ENCODE measurements around the gene NPRL2. TPM values are rescaled to one million over a fixed set of nuclear protein-coding genes. Genes with fewer than 3 reads are reported as not detected.

NPRL2 gene
- total RNA-seq, 2 donors from 2014 or later, result 27.0 to 30.9 TPM

DNA sequence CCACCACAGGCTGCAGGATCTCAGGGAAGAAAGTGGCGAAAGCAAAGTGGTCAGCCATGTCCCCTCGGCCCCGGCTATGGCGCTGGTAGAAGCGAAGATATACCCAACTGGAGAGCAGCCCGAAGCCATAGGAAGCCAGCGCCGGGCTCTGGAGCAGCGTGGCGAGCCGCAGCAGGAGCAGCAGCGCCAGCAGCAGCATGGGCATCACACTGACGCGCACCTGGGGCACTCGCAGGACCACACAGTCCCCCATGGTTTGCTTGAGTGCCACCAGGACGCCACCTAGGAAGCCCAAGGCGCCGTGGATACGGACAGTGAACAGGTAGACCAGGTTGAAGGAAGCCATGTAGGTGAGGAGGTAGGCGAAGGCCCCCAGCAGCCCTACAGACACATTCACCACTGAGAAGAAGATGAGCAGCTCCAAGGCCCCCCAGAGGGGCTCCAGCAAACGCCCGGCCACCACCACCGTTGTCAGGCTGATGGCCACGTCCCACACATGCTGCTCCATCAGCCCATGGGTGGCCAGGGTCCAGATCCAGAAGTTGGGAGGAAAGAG lies 7.9 kb upstream of the NPRL2 start:
- DNase-seq (no peak), ATAC-seq (no peak)
- 23 to 28% methylated on average over 16 to 24 of the region's 24 CpGs for WGBS, 2 donors
- peak overlapping the region; percentile 60 to 88 (median 83) for H3K27ac ChIP-seq
- H3K36me3 ChIP-seq (replicated peaks in 1 of 2; ENCODE audit: insufficient read depth in 1 of 2, low read depth in 2 of 2), result peaks cover 12 to 13% of the 10 kb centered on the region in 2 donors
- H3K9me3 ChIP-seq, result no peaks in the 10 kb centered on the region
- TF ChIP-seq CTCF (IDR thresholded peaks at IDR 0.05), result no peak
- no peak for TF ChIP-seq POLR2A (IDR thresholded peaks at IDR 0.05)
- peaks cover 36% of the 10 kb centered on the region for H3K4me1 ChIP-seq
- intact Hi-C loops (cut with DNase I), result no loop called here
- H3K27me3 ChIP-seq, result no peaks in the 10 kb centered on the region
- peak overlapping the region; percentile 49 to 59 for H3K4me3 ChIP-seq

GRCh38 chr3:50357481-50357880 lies 6.9 kb upstream of the NPRL2 start:
- no peaks in the 10 kb centered on the region for H3K9me3 ChIP-seq
- peak overlapping the region in 3 of 4 donors; percentile 4 to 88 (median 86) for H3K27ac ChIP-seq
- peaks cover 36% of the 10 kb centered on the region for H3K4me1 ChIP-seq
- DNase-seq, result no peak
- intact Hi-C loops (cut with DNase I), result no loop called here
- no peak overlapping the region for H3K4me3 ChIP-seq
- 43 to 71% methylated on average over 1 of the region's 1 CpG for WGBS, 2 donors
- no peaks in the 10 kb centered on the region for H3K27me3 ChIP-seq
- no peak for TF ChIP-seq POLR2A (IDR thresholded peaks at IDR 0.05)
- no peak for TF ChIP-seq CTCF (IDR thresholded peaks at IDR 0.05)
- peaks cover 13 to 14% of the 10 kb centered on the region in 2 donors for H3K36me3 ChIP-seq (replicated peaks in 1 of 2; ENCODE audit: insufficient read depth in 1 of 2, low read depth in 2 of 2)
- ATAC-seq, result no peak

- intact Hi-C loops (cut with DNase I), result no loop called here
- WGBS, 2 donors, result 30 to 37% methylated on average over 5 of the region's 5 CpGs
- peak overlapping the region in 3 of 4 donors; percentile 4 to 44 (median 31) for H3K27ac ChIP-seq
- peak; percentile 44 to 68 (median 62) for DNase-seq
- H3K36me3 ChIP-seq (replicated peaks in 1 of 2; ENCODE audit: insufficient read depth in 1 of 2, low read depth in 2 of 2), result peaks cover 13 to 14% of the 10 kb centered on the region in 2 donors
- TF ChIP-seq CTCF (IDR thresholded peaks at IDR 0.05) (no peak), POLR2A (IDR thresholded peaks at IDR 0.05) (no peak)
- H3K4me3 ChIP-seq, result no peak overlapping the region
- peaks cover 40% of the 10 kb centered on the region for H3K4me1 ChIP-seq
- ATAC-seq, result no peak
- no peaks in the 10 kb centered on the region for H3K9me3 ChIP-seq
- H3K27me3 ChIP-seq, result no peaks in the 10 kb centered on the region
Observed at GRCh38 chr3:50356553-50356952, 6.0 kb upstream of the NPRL2 start.

DNA sequence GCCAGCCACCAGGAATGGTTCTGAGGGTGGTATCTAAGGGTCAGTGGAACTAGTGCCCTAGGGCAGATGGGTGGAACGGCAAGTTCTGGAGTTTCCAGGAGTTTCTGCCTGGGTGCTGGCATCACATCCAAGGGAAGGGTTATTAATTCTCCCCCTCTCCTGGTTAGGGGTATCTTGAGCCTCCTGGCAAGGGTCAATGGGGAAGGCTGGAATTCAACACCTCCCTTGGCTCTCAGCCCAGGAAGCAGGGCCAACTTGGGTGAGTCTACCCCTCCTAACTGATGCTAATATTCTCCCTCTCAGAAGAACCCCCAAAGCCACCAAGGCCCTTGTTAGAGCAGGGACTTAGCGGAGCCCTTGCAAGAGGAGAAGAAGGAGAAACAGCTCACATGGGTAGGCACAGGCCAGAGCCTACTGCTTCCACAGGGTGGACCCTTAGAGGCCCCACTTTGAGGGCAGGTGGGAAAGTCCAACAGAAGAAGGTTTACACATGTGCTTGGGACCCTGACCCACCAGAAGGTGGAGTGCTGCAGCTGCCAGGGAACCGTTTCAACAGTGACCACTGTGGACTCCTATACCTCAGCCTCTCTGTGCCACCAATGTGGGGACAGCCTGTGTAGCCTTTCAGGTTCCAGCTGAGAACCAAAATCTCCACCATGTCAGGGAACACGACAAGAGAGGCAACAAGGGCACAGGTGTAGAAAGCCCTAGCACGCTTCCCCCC lies 5.4 kb upstream of the NPRL2 start:
- Histone ChIP-seq H3K9me3 (no peaks in the 10 kb centered on the region), H3K4me3 (no peak overlapping the region), H3K4me1 (peaks cover 45% of the 10 kb centered on the region), H3K36me3 (replicated peaks in 1 of 2; ENCODE audit: insufficient read depth in 1 of 2, low read depth in 2 of 2) (peaks cover 13 to 14% of the 10 kb centered on the region in 2 donors), H3K27me3 (no peaks in the 10 kb centered on the region), H3K27ac (peak overlapping the region in 3 of 4 donors; percentile 4 to 44 (median 31))
- TF ChIP-seq POLR2A (IDR thresholded peaks at IDR 0.05) (no peak), CTCF (IDR thresholded peaks at IDR 0.05) (no peak)
- DNase-seq (peak in 3 of 4 donors; percentile 34 to 62 (median 45)), ATAC-seq (no peak)
- WGBS, 2 donors, result 56 to 58% methylated on average over 4 to 5 of the region's 5 CpGs
- intact Hi-C loops (cut with DNase I), result no loop called here

Measured in body of pancreas (tissue), 4 donors.